Stimulated activated CD4-positive, alpha-beta T cell treated with anti-CD3 and anti-CD28 coated beads, Interleukin-15, amount 100 ng/mL, for 48 hours (primary cell): Measurements from ENCODE around the gene FAM227B.

Experiments used
- DNase-seq, 2 donors: peaks; one replicate each; pipeline ENCODE4 v3.0.0-alpha.2; 2020; ENCODE audit warnings: low read depth in 2 of 2

The FAM227B gene

DNA sequence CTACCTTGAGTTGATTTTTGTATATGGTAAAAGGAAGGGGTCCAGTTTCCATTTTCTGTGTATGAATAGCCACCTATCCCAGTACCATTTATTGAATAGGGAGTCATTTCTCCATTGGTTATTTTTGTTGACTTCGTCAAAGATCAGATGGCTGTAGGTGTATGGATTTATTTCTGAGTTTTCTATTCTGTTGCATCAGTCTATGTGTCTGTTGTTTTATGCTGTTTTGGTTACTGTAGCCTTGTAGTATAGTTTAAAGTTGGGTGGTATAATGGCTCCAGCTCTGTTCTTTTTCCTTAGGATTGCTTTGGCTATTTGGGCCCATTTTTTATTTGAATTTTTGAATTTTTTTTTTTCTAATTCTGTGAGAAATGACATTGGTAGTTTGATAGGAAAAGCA, 323.0 kb downstream of the FAM227B start:
- no peak for DNase-seq

DNA sequence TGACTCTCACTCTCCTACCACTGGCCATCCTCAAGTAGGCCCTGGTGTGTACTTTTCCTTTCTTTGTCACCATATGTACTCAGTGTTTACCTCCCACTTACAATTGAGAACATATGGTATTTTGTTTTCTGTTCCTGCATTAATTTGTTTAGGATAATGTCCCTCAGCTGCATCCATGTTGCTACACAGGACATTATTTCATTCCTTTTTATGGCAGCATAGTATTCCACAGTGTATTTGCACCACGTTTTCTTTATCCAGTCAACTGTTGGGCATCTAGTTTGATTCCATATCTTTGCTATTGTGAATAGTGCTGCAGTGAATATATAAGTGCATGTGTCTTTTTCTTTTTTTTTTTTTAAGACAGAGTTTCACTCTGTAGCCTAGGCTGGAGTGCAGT, 324.4 kb downstream of the FAM227B start:
- DNase-seq: no peak

DNA sequence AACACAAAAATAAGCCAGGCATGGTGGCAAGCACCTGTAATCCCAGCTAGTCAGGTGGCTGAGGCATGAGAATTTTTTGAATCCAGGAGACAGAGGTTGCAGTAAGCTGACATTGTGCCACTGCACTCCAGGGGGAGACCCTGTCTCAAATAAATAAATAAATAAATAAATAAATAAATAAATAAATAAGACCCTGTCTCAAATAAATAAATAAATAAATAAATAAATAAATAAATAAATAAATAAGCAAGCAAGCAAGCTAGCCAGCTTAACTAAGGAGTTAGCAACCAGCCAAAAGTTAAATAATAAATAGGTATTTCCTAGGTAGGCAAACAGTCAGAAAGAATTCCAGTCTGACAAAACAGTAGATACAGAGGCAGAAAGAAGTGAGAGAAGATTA, 326.7 kb downstream of the FAM227B start:
- DNase-seq: no peak

DNA sequence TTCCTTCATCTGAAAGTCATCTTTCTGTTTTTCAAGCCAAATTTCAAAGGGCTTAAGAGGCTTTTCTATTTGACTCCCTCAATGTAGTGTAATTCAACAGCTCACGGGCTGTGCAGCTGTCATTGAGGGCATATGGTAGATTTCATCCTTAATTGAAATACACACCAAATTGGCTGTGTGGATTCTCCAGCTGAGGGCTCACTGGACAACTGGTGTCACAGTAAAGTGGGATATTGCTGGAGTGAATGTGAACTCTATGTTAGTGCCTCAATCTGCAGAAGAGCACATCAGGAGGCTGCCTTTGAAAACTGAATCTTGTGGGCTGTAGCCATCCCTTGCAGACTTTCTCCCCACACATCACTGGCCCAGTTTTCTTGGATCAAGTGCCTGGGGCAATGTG, 330.4 kb downstream of the FAM227B start:
- DNase-seq: no peak

DNA sequence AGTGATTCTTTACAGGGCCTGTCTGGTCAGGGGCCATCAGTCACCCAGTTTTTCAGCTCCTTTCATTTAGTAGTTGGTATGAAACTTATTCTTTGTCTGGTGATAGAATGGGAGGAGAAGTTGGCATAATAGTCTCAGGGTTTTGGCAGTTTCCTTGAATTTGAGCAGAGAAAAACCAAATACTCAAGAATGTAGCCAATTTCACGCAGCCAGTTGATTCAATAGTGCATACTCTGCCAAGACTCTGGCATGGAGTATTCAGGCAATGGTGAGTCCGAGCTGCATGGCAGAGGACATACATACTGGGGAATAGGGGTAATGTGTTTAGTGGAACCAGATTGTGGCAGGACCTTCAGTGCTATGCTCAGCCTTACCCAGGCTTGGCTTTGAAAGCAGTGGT, 332.2 kb downstream of the FAM227B start:
- DNase-seq: no peak

DNA sequence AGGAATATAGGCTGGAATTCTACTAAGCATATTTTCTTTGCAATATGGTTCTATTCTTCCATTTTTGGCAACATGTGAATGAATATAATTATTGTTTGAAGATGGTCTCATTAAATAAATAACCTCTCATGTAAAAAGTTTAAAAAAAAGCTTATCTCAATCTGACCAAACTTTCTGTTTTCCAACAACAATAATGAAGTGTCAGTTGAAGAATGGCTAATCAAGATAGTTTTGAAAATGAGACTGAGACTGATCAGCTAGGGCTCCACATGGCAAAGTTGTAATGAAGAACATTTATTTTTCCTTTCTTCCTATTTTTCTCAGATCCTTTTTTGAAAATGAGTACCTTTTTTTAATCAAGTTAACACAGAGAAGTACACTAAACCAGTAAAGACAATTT, 333.1 kb downstream of the FAM227B start:
- no peak for DNase-seq

DNA sequence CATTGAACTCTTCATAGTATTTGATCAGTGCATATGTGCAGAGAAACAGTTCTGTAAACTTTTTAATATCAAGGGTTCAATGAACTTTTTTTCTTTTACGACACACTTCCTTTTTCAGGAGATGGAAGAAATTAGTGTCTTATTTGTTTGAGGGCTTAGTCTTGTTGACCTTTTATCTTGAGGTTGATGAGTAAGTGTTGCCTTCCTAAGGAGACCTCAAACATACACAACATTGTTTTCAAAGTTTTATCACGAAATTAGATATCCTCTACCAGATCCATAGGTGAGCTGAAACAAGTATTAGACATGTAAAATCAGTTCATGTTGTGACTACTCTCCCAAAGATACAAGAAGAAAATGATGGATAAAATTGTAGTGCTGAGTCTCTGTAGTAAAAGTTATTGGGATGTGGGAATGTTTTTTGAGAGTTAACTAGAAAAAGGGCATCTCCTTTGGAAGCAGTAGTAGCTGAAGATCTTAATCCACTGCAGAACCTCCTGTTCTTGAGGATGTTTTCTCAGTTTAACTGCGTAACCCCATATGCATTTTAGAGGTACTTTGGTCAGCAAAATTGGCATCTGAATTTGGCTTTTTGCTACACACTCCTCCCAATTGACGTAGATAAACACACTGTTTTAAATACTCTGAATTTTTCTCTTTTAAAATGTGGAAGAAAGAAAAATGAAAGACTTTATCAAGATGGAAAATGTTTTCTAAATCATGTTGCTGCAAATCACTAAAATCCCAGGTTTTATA, 333.8 kb downstream of the FAM227B start:
- no peak for DNase-seq

DNA sequence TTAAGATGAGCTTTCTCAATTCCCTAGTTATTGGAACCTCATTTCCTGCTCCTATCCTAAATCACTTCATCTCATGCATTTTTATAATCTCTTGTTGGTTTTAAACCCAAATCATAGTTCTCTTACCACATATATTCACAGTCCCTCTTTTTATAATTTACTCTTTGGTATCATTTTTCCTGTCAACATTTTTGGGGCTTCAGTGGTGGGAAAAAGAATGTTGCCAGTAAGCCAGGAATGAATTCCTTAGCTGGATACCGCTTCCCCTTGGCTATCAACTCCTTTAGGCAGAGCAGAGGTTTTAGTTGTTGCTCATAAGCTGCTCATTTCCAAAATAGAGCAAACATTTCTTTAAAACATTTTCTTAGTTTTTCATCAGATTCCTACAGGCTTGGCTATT, 338.3 kb downstream of the FAM227B start:
- DNase-seq: no peak

DNA sequence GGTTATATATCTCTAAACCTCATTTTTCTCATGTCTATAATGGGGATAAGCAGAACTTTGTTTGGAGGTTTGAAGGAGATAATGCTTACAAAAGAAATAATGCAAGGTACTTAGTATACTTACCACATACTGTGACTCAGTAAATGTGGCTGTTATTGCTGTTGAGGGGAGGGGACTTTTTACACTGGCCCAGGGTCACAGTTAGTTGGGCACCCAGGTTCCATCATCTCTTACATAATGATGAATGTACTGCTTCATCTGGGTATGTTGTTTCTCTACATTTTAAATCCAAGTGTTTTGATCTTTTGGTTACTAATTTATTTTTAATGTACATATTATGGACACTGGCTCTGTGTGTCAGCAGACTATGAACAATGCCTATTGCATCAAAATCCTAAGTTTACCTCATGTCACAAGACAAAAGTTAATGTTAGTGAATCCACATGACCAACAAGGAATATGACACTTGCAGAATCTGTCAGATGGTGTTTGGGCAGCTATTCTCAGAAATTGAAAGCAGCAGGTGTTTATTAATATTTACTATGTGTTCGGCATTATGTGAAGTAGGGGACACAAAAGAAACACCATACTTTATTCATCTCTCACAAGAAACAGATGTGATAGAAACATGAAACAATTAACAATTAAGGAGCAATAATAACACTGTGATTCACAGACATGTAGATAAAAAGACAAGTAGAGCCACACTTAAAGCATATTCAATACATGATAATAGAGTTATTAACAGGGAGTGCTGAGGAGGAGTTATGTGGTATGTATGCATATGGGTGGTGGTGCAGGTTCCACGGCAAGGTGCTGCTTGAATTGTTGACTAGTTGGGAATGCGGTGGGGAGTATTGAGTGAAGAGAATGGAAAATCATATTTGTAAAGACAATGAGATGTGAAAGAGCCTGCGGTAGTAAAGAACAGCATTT, 340.8 kb downstream of the FAM227B start:
- no peak for DNase-seq

DNA sequence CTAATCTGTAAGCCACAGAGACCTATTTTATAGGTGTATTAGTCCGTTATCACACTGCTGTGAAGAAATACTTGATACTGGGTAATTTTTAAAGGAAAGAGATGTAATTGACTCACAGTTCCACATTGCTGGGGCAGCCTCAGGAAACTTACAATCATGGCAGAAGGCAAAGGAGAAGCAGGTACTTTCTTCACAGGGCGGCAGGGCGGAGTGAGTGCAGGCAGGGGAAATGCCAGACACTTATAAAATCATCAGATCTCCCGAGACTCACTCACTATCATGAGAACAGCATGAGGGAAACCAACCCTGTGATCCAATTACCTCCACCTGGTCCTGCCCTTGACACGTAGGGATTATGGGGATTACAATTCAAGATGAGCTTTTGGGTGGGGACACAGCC, 341.9 kb downstream of the FAM227B start:
- DNase-seq: no peak
